Skeletal muscle satellite cell (primary cell): ENCODE data around the gene ETV3L.
"Not testable (repeated sequence)": the region's sequence is repeated elsewhere in the genome, so short reads cannot be mapped to it uniquely, and the experiment has no call there.

ENCODE experiments used
- H3K27me3 ChIP-seq: 2 replicates; pipeline ENCODE4 v1.7.0; 2013; ENCODE audit warnings: low read length; ENCODE audit not compliant: control insufficient read depth, insufficient read depth
- H3K36me3 ChIP-seq: 2 replicates; pipeline ENCODE4 v1.7.0; 2013; ENCODE audit warnings: mild to moderate bottlenecking, control low read depth, low read length; ENCODE audit not compliant: insufficient read depth
- H3K4me1 ChIP-seq: 2 replicates; pipeline ENCODE4 v1.7.0; 2013; ENCODE audit warnings: low read length; ENCODE audit not compliant: control insufficient read depth, insufficient read depth
- H3K4me2 ChIP-seq: 2 replicates; pipeline ENCODE4 v1.7.0; 2013; ENCODE audit warnings: mild to moderate bottlenecking, low read length
- H3K4me3 ChIP-seq: 2 replicates; pipeline ENCODE4 v1.7.0; 2013; ENCODE audit warnings: low read length
- H3K9ac ChIP-seq: 2 replicates; pipeline ENCODE4 v1.7.0; 2013; ENCODE audit warnings: mild to moderate bottlenecking, low read depth, low read length, moderate library complexity
- H3K9me3 ChIP-seq: replicated peaks from 2 replicates; pipeline ENCODE4 v1.7.0; 2013; ENCODE audit warnings: mild to moderate bottlenecking, control low read depth, low read length

ETV3L gene

DNA sequence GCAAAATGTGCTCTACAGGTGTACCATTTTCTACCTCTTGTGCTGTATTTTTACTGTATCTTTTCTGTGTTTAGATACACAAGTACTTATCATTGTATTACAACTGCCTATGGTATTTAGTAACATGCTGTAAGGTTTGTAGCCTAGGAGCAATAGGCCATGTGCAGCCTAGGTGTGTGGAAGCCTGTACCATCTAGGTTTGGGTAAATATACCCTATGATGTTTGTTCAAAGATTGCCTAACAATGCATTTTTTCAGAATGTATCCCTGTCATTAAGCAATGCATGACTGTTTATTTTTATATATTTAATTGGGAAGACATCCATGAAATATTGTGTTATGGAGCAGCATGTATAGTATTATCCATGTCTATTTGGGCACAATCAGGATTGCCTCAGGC, 11.0 kb downstream of the ETV3L start:
- Histone ChIP-seq H3K27me3 (peaks cover 9% of the 10 kb centered on the region), H3K9me3 (no peaks in the 10 kb centered on the region), H3K4me3 (no peak overlapping the region), H3K4me2 (no peak overlapping the region), H3K9ac (no peak overlapping the region), H3K4me1 (peaks cover 3% of the 10 kb centered on the region), H3K36me3 (no peaks in the 10 kb centered on the region)

DNA sequence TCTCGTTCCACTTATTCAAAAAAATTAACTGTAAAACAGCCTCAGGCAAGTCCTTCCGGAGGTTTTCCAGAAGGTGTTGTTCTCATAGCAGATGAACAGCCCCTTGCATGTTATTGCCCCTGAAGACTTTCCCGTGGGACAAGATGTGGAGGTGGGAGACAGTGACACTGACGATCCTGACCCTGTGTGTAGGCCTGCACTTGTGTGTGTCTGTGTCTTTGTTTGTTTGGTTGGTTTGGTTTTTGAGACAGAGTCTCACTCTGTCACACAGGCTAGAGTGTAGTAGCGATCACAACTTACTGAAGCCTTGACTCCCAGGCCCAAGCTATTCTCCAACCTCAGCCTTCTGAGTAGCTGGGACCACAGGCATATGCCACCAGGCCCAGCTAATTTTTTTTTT, 12.6 kb downstream of the ETV3L start:
- Histone ChIP-seq H3K4me2 (no peak overlapping the region), H3K9ac (no peak overlapping the region), H3K27me3 (peaks cover 23% of the 10 kb centered on the region), H3K4me3 (no peak overlapping the region), H3K9me3 (no peaks in the 10 kb centered on the region), H3K4me1 (peaks cover 3% of the 10 kb centered on the region), H3K36me3 (no peaks in the 10 kb centered on the region)

DNA sequence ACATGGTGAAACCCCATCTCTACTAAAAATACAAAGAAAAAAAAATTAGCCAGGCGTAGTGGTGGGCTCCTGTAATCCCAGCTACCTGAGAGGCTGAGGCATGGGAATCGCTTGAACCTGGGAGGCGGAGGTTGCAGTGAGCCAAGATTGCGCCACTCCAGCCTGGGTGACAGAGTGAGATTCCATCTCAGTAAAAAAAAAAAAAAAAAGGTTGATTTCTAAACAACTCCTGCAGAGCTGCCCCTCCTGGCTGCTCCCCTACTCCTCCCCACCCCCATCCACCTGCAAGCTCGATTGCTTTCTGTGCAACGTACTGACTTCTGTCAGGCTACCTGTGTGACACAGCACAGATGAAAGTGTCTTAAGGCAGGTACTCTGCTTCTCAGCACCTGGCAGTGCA, 13.3 kb downstream of the ETV3L start:
- Histone ChIP-seq H3K36me3 (no peaks in the 10 kb centered on the region), H3K4me1 (peaks cover 3% of the 10 kb centered on the region), H3K9ac (no peak overlapping the region), H3K4me3 (no peak overlapping the region), H3K4me2 (no peak overlapping the region), H3K9me3 (no peaks in the 10 kb centered on the region), H3K27me3 (peaks cover 21% of the 10 kb centered on the region)

DNA sequence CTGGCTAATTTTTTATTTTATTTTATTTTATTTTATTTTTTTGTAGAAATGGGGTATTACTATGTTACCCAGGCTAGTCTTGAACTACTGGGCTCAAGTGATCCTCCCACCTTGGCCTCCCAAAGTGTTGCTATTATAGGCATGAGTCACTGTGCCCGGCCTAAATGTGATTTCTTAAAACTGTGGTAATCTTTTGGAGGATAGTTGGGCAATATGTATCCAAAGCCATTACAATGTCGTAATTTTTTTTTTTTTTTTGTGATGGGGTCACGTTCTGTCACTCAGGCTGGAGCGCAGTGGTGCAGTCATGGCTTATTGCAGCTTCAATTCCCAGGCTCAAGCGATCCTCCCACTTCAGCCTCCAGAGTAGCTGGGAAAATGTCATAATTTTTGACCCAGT, 14.2 kb downstream of the ETV3L start:
- no peak overlapping the region for H3K4me3 ChIP-seq
- no peaks in the 10 kb centered on the region for H3K9me3 ChIP-seq
- peaks cover 18% of the 10 kb centered on the region for H3K27me3 ChIP-seq
- no peaks in the 10 kb centered on the region for H3K36me3 ChIP-seq
- H3K4me2 ChIP-seq: no peak overlapping the region
- H3K9ac ChIP-seq: no peak overlapping the region
- H3K4me1 ChIP-seq: peaks cover 2% of the 10 kb centered on the region

DNA sequence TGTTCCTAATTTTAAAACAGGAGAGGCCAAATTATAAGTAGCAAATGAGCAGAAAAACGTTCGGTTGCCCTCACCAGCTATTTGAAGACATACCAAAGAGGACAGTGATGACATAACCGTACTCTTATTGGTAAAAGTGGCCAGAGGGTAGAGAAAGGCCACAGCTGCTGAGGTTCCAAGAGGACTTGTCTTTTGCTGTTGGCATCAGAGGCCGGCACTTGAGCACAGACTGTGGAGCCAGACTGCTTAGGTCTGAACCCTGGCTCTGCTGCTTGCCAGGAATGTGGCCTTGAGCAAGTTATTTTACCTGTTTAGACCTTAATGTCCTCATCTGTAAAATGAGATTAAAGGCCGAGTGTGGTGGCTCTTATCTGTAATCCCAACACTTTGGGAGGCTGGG, 14.9 kb downstream of the ETV3L start:
- no peaks in the 10 kb centered on the region for H3K36me3 ChIP-seq
- no peak overlapping the region for H3K4me2 ChIP-seq
- no peak overlapping the region for H3K9ac ChIP-seq
- peaks cover 18% of the 10 kb centered on the region for H3K27me3 ChIP-seq
- no peaks in the 10 kb centered on the region for H3K4me1 ChIP-seq
- H3K4me3 ChIP-seq: no peak overlapping the region
- H3K9me3 ChIP-seq: no peaks in the 10 kb centered on the region

DNA sequence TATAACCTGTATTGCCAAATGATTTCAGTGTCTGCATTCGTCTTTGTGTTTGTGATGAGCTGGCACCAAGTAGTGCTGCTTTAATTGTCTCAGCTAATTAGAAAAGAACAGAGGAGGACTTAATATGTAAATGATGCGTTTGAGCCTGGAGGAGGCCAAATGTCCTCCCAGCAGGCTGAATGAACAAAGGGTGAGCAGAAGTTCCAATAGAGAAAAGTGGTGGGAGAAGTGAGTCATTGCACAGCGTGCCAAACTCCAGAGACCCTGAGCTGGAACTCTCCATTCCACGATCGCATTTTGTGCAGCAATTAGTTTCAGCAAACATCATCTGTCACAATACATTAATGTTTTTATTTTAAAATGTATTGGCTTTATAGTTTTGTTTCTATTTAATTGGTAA, 17.9 kb downstream of the ETV3L start:
- H3K9ac ChIP-seq: no peak overlapping the region
- no peaks in the 10 kb centered on the region for H3K4me1 ChIP-seq

DNA sequence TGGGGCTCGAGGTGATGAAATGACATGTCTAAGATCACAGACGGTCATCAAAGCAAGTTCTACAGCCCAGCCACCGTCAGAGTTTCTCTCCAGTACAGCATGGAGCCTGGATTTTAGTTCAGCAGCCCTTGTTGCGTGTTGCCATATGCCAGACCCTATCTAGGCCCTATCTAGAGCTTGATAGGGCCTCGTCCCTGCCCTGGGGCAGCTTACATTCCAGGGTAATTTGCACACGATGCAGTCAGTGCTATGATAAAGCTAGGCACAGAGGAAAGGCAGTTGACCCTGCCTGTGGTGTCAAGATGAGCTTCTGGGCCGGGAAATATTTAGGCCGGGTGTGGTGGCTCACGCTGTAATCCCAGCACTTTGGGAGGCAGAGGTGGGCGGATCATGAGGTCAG, 18.9 kb downstream of the ETV3L start:
- Histone ChIP-seq H3K36me3 (no peaks in the 10 kb centered on the region), H3K9ac (no peak overlapping the region), H3K4me2 (no peak overlapping the region), H3K27me3 (peaks cover 36% of the 10 kb centered on the region), H3K9me3 (no peaks in the 10 kb centered on the region), H3K4me1 (no peaks in the 10 kb centered on the region), H3K4me3 (no peak overlapping the region)

More for the DNA sequence above, 17.9 kb downstream of the ETV3L start:
- no peak overlapping the region for H3K4me3 ChIP-seq
- H3K27me3 ChIP-seq: peaks cover 33% of the 10 kb centered on the region
- H3K4me2 ChIP-seq: no peak overlapping the region
- H3K9me3 ChIP-seq: no peaks in the 10 kb centered on the region
- H3K36me3 ChIP-seq: no peaks in the 10 kb centered on the region

DNA sequence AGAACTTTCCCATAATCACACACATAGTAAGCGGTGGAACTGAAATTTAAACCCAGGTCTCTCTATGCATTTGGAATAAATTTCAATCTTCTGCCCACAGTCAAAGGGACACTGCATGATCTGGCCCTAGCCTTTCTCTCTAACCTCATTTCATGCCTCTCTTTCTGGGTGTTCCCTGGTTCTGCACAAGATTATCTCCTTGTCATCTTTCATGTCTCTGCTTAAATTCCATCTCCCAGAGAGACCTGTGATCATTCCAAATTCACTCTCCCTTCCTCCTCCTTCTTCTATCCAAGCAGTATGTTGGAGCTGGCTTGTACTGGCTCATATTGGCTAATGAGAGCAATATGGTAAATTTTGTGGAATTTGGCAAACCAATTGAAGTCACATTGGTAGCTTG, 22.2 kb downstream of the ETV3L start:
- H3K27me3 ChIP-seq: peaks cover 22% of the 10 kb centered on the region
- H3K9ac ChIP-seq: no peak overlapping the region
- peaks cover 8% of the 10 kb centered on the region for H3K4me1 ChIP-seq
- H3K4me2 ChIP-seq: no peak overlapping the region
- H3K4me3 ChIP-seq: no peak overlapping the region
- H3K9me3 ChIP-seq: no peaks in the 10 kb centered on the region
- no peaks in the 10 kb centered on the region for H3K36me3 ChIP-seq

DNA sequence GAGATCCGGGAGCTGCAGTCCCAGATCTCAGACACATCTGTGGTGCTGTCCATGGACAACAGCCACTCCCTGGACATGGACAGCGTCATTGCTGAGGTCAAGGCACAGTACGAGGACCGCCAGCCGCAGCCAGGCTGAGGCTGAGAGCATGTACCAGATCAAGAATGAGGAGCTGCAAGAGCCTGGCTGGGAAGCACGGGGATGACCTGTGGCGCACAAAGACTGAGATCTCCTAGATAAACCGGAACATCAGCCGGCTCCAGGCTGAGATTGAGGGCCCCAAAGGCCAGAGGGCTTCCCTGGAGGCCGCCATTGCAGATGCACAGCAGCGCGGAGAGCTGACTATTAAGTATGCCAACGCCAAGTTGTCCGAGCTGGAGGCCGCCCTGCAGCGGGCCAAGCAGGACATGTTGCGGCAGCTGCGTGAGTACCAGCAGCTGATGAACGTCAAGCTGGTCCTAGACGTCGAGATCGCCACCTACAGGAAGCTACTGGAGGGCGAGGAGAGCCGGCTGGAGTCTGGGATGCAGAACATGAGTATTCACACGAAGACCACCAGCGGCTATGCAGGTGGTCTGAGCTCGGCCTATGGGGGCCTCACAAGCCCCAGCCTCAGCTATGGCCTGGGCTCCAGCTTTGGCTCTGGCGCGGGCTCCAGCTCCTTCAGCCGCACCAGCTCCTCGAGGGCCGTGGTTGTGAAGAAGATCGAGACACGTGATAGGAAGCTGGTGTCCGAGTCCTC, 25.5 kb downstream of the ETV3L start:
- peak overlapping the region; percentile 95 for H3K4me2 ChIP-seq
- peaks cover 8% of the 10 kb centered on the region for H3K4me1 ChIP-seq
- H3K9ac ChIP-seq: peak overlapping the region; percentile 49
- peaks cover 38% of the 10 kb centered on the region for H3K27me3 ChIP-seq
- no peaks in the 10 kb centered on the region for H3K9me3 ChIP-seq
- peak overlapping the region; percentile 67 for H3K4me3 ChIP-seq
- no peaks in the 10 kb centered on the region for H3K36me3 ChIP-seq

DNA sequence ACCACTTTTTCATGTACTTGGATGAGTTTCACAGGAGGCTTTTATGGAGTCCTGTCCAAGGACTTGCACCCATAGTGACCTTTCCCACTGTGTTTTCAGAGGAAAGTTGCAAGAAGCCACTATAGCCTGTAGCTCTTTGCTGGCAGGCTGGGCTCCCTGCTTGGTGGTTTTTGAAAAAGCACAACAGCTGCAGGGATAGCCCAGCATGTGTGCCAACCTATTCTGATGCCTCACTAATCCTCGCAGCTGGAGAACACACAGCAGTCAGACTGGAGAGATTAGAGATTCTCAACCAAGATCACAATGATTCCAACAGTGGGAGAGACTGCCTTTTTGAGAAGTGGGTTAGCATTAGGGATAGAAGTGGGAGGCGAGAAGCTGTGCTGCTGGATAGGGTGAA, 30.0 kb downstream of the ETV3L start:
- peaks cover 8% of the 10 kb centered on the region for H3K4me1 ChIP-seq
- no peaks in the 10 kb centered on the region for H3K36me3 ChIP-seq
- no peak overlapping the region for H3K9ac ChIP-seq
- H3K4me2 ChIP-seq: no peak overlapping the region
- no peak overlapping the region for H3K4me3 ChIP-seq
- H3K27me3 ChIP-seq: peaks cover 21% of the 10 kb centered on the region
- H3K9me3 ChIP-seq: no peaks in the 10 kb centered on the region

DNA sequence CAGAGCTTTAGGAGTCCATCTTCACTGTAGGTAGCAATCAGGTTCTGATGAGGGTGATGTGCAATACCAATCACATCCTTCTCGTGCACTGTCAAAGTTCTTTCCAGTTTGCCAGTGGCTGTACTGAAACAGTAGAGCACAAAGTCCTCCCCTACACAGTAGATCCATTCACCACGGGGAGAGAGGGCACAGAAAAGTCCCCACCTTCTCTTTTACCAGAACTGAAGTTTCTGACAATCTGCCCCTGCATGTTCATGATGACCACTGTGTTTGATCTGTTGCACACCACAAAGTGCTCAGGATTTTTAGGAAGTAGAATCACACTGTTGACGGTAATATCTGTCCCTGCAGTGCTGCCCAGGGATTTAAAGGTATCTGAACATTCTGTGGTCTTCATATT, 40.4 kb downstream of the ETV3L start:
- not testable (repeated sequence) for H3K9ac ChIP-seq, H3K4me1 ChIP-seq, H3K9me3 ChIP-seq, H3K4me3 ChIP-seq, H3K4me2 ChIP-seq, H3K36me3 ChIP-seq
- peaks cover 50% of the 10 kb centered on the region for H3K27me3 ChIP-seq

DNA sequence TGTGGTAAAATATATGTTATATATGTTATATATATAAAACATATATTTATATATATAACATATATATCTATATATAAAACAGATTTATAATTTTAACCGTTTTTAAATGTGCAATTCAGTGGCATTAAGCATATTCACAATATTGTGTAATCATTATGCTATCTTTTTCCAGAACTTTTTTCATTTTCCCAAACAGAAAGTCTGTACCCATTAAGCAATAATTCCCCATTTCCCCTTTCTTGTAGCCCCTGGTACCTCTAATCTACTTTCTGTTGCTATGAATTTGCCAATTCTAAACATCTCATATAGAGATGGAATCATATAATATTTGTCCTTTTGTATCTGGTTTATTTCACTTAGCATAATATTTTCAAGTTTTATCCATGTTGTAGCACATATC, 43.3 kb downstream of the ETV3L start:
- no peaks in the 10 kb centered on the region for H3K4me1 ChIP-seq
- no peaks in the 10 kb centered on the region for H3K36me3 ChIP-seq
- H3K27me3 ChIP-seq: peaks cover 50% of the 10 kb centered on the region
- H3K4me3 ChIP-seq: no peak overlapping the region
- H3K4me2 ChIP-seq: no peak overlapping the region
- peaks cover 5% of the 10 kb centered on the region for H3K9me3 ChIP-seq
- no peak overlapping the region for H3K9ac ChIP-seq
